Keratinocyte (primary cell): ENCODE results near the gene CHPF.

Experiments used
- EZH2 ChIP-seq: IDR thresholded peaks from one replicate; pipeline ENCODE4 v1.6.1; 2012; ENCODE audit warnings: inconsistent platforms, mild to moderate bottlenecking, low read length, moderate library complexity
- TF ChIP-seq, protein P1 (sequence below), 3 experiments: IDR thresholded peaks in 1 of 3; conservative IDR thresholded peaks in 1 of 3; optimal IDR thresholded peaks in 1 of 3; 2 replicates in 2 of 3; 3 replicates in 1 of 3; pipeline versions ENCODE3 to v1.5.1; 2011; ENCODE audit warnings: low read length in 3 of 3, mild to moderate bottlenecking in 3 of 3, moderate library complexity in 2 of 3, control low read depth in 1 of 3, inconsistent platforms in 1 of 3; ENCODE audit not compliant: insufficient read depth in 2 of 3; ENCODE audit errors: extremely low read depth in 1 of 3

GRCh38 chr2:219514836-219515235 is 28.8 kb downstream of the CHPF start:
- TF ChIP-seq, protein P1, sequence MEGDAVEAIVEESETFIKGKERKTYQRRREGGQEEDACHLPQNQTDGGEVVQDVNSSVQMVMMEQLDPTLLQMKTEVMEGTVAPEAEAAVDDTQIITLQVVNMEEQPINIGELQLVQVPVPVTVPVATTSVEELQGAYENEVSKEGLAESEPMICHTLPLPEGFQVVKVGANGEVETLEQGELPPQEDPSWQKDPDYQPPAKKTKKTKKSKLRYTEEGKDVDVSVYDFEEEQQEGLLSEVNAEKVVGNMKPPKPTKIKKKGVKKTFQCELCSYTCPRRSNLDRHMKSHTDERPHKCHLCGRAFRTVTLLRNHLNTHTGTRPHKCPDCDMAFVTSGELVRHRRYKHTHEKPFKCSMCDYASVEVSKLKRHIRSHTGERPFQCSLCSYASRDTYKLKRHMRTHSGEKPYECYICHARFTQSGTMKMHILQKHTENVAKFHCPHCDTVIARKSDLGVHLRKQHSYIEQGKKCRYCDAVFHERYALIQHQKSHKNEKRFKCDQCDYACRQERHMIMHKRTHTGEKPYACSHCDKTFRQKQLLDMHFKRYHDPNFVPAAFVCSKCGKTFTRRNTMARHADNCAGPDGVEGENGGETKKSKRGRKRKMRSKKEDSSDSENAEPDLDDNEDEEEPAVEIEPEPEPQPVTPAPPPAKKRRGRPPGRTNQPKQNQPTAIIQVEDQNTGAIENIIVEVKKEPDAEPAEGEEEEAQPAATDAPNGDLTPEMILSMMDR (optimal IDR thresholded peaks at IDR 0.05 in 1 of 3, IDR thresholded peaks at IDR 0.05 in 1 of 3, conservative IDR thresholded peaks at IDR 0.05 in 1 of 3; ENCODE audit: extremely low read depth in 1 of 3, insufficient read depth in 2 of 3, low read length in 3 of 3), result no peak
- no peak for TF ChIP-seq EZH2
